Fibroblast of skin of left biceps (primary cell): ENCODE data around the gene PCP2.

Experiments used
- DNase-seq, 2 experiments: peaks; one replicate each; pipeline ENCODE4 v3.0.0-alpha.2; 2013; ENCODE audit warnings: low read depth in 2 of 2

PCP2 gene

GRCh38 chr19:7633698-7634097 is at the start of gene PCP2:
Gene PCP2 (minus strand): TSS chr19:7633719. CDS start chr19:7633457, 262 bp downstream.
- no peak for DNase-seq

GRCh38 chr19:7682175-7682855 is 48.8 kb upstream of the PCP2 start:
- DNase-seq, result no peak

- DNase-seq, result peak; percentile 35 to 42
Measured at GRCh38 chr19:7681340-7682174, 48.0 kb upstream of the PCP2 start.

GRCh38 chr19:7680606-7681339 is 47.3 kb upstream of the PCP2 start, which contains the start of gene TRAPPC5:
Gene TRAPPC5 (plus strand): TSS chr19:7680833. CDS start chr19:7682254, 1,421 bp downstream.
- peak; percentile 47 to 48 for DNase-seq

DNA sequence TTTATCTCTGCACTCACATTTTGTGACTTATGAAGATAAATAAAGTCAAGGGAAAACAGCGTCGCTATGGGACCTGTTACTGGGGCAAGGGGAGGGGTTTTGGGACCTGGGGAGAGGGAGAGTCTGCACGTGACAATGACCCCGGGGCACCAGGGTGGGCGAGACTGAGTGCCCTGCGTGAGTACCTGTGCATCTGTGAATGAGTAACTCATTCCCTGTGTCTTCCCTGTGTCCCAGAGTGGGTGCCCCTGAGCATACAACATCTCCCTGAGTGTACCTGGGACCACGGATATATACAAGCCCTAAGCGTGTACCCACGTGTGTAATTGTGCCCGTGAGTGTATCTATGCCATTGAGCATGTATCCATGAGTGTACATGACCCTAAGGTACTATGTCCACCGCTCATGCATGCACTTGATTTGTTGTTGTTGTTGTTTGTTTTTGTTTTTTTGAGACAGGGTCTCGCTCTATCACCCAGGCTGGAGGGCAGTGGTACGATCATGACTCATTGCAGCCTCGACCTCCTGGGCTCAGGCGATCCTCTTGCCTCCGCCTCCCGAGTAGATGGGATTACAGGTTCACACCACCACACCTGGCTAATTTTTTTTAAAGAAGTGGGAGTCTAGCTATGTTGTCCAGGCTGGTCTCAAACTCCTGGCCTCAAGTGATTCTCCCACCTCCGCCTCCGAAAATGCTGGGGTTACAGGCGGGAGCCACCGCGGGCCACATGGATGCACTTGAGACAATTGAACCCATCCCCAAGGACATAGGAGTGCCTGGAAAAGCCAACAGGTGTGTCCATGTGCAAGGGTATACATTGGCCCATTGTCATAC is 46.5 kb upstream of the PCP2 start:
- DNase-seq, result no peak

DNA sequence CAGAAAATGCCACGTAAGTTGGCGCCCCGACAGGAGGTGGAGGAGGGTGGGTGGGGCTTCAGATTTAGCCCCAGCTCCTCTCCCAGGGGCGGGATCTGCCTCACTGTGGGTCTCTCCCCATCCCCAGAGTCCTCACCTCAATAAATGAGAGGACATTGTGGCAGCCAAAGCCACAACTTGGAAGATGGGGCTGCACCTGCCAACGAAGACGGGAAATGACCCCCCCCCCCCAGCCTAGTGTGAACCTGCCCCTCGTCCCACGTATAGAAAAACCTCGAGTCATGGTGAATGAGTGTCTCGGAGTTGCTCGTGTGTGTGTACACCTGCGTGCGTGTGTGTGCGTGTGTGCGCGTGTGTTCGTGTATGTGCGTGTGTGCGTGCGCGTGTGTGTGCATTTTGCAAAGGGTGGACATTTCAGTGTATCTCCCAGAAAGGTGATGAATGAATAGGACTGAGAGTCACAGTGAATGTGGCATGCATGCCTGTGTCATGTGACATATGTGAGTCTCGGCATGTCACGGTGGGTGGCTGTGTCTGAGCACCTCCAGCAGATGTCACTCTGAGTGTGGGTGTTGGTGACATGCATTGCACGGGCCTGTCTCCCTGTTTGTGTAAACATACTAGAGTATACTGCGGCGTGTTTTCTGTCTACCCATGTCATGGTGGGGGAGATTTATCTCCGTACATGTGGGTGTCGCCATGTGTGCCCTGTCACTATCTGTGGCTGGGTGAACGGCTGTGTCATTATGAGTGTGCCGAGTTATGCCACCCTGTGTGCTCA is 45.6 kb upstream of the PCP2 start:
- DNase-seq, result no peak

GRCh38 chr19:7677669-7678311 is 44.3 kb upstream of the PCP2 start:
- DNase-seq, result no peak

DNA sequence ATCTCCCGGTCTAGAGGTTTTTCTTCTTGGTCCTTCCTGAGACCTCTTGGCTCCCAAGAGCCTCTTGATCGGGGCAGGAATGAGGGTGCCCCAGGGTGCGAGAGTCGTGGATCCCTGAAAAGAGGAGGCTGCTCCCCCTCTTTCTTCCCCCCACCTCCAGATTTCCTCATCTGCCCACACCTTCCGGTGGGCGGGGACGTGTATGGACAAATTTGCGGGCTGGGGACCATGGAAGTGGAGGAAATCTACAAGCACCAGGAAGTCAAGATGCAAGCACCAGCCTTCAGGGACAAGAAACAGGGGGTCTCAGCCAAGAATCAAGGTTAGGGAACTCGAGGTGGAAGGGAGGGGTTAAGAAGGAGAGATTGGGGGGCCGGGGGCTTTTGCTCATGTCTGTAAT is 43.3 kb upstream of the PCP2 start, which contains the start of gene MCEMP1:
Gene MCEMP1, plus strand, starts transcription at position 237 of the 400 bp plus-strand sequence. Its CDS starts 31 bp downstream, at position 268.
- DNase-seq, result no peak

DNA sequence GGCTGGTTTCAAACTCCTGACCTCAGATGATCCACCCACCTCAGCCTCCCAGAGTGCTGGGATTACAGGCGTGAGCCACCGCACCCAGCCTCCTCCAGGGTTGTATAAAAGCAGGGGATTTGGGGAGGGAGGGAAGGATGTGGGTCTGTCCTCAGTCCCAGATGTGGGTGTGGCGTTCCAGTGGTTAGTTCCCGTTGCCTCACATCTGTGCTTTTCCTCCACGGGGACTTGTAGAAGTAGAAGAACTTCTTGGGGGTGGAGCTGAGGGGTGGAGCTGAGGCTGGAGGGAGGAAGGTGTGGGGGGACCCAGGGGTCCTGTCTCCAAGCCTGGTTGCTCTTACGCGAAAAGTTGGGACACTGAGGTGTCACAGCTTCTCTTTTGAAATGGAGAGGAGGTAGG is 42.9 kb upstream of the PCP2 start:
- no peak for DNase-seq

- peak in 1 of 2 experiments; percentile 5 for DNase-seq
Measured at GRCh38 chr19:7674010-7675005, 40.8 kb upstream of the PCP2 start.

DNA sequence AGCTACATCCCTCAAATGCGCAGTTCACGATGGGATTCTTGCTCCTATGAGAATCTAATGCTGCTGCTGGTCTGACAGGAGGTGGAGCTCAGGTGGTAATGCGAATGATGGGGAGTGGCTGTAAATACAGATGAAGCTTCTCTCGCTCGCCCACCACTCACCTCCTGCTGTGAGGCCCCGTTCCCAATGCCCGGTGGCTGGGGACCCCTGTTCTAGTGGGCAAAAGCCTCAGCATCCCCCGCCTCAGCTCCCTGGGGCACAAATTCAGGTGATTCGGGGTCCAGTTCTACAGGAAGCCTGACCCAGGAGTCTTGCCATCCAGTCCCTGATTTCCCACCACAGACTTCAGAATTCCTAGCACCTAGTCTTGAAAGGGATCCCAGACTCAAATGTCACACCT is 39.0 kb upstream of the PCP2 start:
- no peak for DNase-seq

DNA sequence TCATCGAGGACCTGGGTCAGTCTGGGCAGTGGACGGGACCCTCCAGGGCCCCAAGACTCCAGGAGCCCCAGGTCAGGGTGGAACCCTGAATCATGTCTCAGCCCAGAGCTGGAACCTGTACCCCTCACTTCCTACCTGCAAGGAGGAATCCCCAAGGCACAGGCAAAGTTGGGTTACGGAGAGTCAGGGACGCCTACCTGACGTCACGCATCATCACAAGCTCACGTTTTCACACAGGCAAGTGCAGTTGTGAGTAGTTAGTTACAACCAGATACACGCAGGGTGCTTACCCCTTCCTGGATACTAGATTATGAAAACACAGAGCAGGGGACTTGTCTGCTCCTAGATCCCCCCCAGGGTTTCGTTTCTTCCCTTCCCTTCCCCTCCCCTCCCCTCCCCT is 37.3 kb upstream of the PCP2 start:
- no peak for DNase-seq

DNA sequence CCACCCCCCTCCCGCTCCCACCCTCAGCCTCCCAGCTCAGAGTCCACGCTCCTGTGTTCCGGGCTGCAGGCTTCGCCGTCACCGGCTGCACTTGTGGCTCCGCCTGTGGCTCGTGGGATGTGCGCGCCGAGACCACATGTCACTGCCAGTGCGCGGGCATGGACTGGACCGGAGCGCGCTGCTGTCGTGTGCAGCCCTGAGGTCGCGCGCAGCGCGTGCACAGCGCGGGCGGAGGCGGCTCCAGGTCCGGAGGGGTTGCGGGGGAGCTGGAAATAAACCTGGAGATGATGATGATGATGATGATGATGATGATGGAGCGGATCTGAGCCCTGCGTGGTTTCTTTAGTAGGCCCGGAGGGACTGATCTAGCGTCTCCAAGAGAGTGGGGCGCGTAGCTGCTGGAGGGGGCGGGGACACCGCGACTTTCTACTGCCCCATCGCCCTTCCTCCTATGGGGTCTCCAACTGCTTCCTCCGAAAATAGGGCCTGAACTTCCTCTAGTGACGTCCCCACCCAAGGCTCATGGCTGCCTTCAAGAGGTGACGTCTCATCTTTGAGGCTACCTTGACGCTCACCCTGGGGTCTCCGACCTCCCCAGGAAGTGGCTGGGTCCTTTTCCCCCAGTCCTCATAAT is 36.7 kb upstream of the PCP2 start:
- no peak for DNase-seq

DNA sequence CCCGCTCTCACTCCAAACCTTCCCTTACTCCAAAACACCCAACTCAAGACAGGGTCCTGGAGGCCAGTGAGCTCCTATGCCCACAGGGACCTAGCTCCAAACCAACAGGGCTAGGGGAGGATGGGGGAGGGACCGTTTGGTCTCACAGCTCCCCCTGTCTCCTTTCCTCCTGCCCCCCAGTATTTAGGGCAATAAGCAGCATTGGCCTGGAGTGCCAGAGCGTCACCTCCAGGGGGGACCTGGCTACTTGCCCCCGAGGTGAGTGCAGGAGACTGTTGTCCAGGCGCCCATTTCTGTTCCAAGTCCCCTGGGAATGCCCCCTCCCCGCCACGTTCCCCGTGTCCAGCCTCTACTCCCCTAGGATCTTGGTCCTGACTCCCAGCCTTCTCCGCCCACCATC is 36.1 kb upstream of the PCP2 start:
- no peak for DNase-seq

- DNase-seq, result no peak
Measured at GRCh38 chr19:7668842-7669241, 35.3 kb upstream of the PCP2 start, which contains the start of gene RETN. Gene RETN (plus strand): TSS chr19:7669049. CDS start chr19:7669327, 278 bp downstream.

DNA sequence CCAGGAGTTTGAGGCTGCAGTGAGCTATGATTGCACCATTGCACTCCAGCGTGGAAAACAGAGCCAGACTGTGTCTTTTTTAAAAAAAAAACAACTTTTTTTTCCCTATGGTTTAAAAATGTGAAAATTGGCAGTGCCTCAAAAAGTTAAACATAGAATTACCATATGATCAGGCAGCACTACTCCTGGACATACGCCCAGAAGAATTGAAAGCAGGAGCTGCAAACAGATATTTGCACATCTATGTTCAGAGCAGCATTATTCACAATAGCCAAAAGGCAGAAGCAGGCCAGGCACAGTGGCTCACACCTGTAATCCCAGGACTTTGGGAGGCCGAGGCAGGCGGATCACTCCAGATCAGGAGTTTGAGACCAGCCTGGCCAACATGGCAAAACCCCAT is 31.6 kb upstream of the PCP2 start:
- DNase-seq, result peak; percentile 56 to 72

- DNase-seq, result no peak
Measured at GRCh38 chr19:7663706-7664105, 30.2 kb upstream of the PCP2 start.

DNA sequence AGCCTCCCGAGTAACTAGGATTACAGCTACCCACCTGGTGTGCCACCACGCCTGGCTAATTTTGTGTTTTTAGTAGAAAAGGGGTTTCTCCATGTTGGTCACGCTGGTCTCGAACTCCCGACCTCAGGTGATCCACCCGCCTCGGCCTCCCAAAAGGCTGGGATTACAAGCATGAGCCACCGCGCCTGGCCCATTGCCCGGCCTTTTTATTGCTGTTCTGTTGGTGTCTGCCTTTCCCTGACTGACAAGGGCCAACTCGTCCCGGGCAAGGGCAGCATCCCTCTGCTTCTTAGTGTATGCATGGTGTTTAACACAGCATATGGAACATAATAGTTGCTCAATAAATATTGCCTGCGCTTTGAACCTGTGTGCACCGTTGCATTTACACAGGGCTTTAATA is 29.1 kb upstream of the PCP2 start:
- DNase-seq, result no peak
